Measurements from ENCODE around the gene SCNN1A.

Gene SCNN1A

GRCh38 chr12:6330192-6330591, 45.2 kb downstream of the SCNN1A start (continued):
- TF ChIP-seq POU6F1 (CRISPR knock-in tag; IDR thresholded peaks at IDR 0.05; ENCODE audit: borderline replicate concordance, low read depth): no peak

DNA sequence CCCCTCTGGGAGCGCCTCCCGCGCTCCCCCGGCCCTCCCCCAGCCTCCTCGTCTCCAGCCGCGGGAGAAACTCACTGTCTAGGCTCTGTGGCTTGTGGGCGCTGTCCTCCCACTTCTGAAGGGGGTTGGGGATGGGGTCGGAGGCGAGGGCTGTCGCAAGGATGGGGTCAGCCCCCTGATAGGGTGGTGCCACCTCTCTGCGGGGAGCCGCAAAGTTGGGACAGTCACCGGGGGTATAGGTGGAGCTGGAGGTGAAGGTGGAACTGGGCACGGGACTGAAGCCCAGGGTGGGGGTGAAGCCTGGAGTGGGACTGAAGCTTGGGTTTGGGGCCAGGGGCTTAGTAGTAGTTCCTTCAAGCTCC, 45.7 kb downstream of the SCNN1A start:
- TF ChIP-seq POU6F1 (CRISPR knock-in tag; IDR thresholded peaks at IDR 0.05; ENCODE audit: borderline replicate concordance, low read depth) (no peak), ZNF8 (CRISPR knock-in tag; IDR thresholded peaks at IDR 0.05) (no peak), TOX (CRISPR knock-in tag; IDR thresholded peaks at IDR 0.05; ENCODE audit: borderline replicate concordance) (no peak), PPARA (CRISPR knock-in tag; IDR thresholded peaks at IDR 0.05; ENCODE audit: borderline replicate concordance) (no peak), CSDC2 (CRISPR knock-in tag; IDR thresholded peaks at IDR 0.05) (no peak), ZNF565 (CRISPR knock-in tag; conservative IDR thresholded peaks at IDR 0.05; ENCODE audit: low read depth) (no peak), GLIS3 (CRISPR knock-in tag; IDR thresholded peaks at IDR 0.05) (no peak), ARNTL (CRISPR knock-in tag; IDR thresholded peaks at IDR 0.05; ENCODE audit: borderline replicate concordance, low read depth) (no peak), ISL1 (CRISPR knock-in tag; IDR thresholded peaks at IDR 0.05) (no peak), ZC3H10 (CRISPR knock-in tag; IDR thresholded peaks at IDR 0.05) (no peak), ZNF70 (CRISPR knock-in tag; IDR thresholded peaks at IDR 0.05) (no peak), OSR1 (CRISPR knock-in tag; IDR thresholded peaks at IDR 0.05) (no peak), ZFP30 (CRISPR knock-in tag; IDR thresholded peaks at IDR 0.05) (no peak)
- TF ChIP-seq, protein P1, sequence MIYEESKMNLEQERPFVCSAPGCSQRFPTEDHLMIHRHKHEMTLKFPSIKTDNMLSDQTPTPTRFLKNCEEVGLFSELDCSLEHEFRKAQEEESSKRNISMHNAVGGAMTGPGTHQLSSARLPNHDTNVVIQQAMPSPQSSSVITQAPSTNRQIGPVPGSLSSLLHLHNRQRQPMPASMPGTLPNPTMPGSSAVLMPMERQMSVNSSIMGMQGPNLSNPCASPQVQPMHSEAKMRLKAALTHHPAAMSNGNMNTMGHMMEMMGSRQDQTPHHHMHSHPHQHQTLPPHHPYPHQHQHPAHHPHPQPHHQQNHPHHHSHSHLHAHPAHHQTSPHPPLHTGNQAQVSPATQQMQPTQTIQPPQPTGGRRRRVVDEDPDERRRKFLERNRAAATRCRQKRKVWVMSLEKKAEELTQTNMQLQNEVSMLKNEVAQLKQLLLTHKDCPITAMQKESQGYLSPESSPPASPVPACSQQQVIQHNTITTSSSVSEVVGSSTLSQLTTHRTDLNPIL (CRISPR knock-in tag; IDR thresholded peaks at IDR 0.05; ENCODE audit: low read depth): no peak
- TF ChIP-seq, protein P2, sequence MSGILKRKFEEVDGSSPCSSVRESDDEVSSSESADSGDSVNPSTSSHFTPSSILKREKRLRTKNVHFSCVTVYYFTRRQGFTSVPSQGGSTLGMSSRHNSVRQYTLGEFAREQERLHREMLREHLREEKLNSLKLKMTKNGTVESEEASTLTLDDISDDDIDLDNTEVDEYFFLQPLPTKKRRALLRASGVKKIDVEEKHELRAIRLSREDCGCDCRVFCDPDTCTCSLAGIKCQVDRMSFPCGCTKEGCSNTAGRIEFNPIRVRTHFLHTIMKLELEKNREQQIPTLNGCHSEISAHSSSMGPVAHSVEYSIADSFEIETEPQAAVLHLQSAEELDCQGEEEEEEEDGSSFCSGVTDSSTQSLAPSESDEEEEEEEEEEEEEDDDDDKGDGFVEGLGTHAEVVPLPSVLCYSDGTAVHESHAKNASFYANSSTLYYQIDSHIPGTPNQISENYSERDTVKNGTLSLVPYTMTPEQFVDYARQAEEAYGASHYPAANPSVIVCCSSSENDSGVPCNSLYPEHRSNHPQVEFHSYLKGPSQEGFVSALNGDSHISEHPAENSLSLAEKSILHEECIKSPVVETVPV (CRISPR knock-in tag; IDR thresholded peaks at IDR 0.05): no peak
- no peak for ATAC-seq

GRCh38 chr12:6328945-6329702, 46.2 kb downstream of the SCNN1A start:
- TF ChIP-seq ZNF70 (CRISPR knock-in tag; IDR thresholded peaks at IDR 0.05): no peak
- no peak for ATAC-seq

DNA sequence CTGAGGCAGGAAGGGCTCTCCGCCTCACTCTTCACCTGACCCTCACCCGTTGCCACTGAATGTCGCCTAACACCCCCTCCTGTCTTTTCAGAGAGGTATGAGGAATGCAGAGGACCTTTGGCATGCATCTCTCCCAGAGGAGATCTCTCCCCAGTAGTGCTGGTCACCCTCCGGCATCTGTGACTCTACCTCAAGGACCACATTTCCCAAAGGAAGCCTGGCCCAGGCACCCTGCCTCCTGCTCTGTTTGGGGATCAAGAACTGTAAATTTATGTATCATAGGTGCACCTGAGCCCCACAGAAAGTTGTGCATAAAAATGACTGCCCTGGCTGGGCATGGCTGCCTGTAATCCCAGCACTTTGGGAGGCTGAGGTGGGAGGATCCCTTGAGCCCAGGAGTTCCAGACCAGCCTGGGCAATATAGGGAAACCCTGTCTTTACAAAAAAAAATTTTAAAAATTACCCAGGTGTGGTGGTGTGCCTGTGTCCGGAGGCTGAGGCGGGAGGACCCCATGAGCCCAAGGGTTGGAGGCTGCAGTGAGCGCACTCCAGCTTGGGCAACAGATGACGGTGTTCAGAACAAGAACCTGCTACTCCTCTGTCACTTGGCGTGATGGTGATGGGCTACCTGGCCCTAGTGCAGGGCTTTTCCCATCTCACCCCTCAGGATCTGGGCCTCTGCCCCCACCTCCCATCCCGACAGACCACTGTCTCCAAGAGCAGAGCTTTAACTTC, 47.2 kb downstream of the SCNN1A start:
- TF ChIP-seq POU6F1 (CRISPR knock-in tag; IDR thresholded peaks at IDR 0.05; ENCODE audit: borderline replicate concordance, low read depth): no peak
- no peak for TF ChIP-seq PPARA (CRISPR knock-in tag; IDR thresholded peaks at IDR 0.05; ENCODE audit: borderline replicate concordance)
- no peak for TF ChIP-seq ZNF565 (CRISPR knock-in tag; conservative IDR thresholded peaks at IDR 0.05; ENCODE audit: low read depth)
- TF ChIP-seq ARNTL (CRISPR knock-in tag; IDR thresholded peaks at IDR 0.05; ENCODE audit: borderline replicate concordance, low read depth): no peak
- no peak for TF ChIP-seq ZFP30 (CRISPR knock-in tag; IDR thresholded peaks at IDR 0.05)
- no peak for TF ChIP-seq TOX (CRISPR knock-in tag; IDR thresholded peaks at IDR 0.05; ENCODE audit: borderline replicate concordance)
- no peak for TF ChIP-seq ESRRG (CRISPR knock-in tag; IDR thresholded peaks at IDR 0.05)
- ATAC-seq: no peak
